CD4-positive, CD25-positive, alpha-beta regulatory T cell (primary cell): ENCODE measurements around the gene ARHGAP22. TPM values are rescaled to one million over a fixed set of nuclear protein-coding genes. Genes with fewer than 3 reads are reported as not detected.
"Not testable (repeated sequence)": the region's sequence is repeated elsewhere in the genome, so short reads cannot be mapped to it uniquely, and the experiment has no call there.

Experiments used
- ATAC-seq, 2 donors: fragments of 150-1000 bp; cut with Tn5 transposase; one replicate each; pipeline ENCODE4 v1.10.0; 2021; ENCODE audit warnings: low read depth in 2 of 2, moderate number of reproducible peaks in 2 of 2, moderate library complexity in 1 of 2
- DNase-seq, 3 donors: peaks; one replicate each; pipeline versions ENCODE4 v3.0.0 to v3.0.0-alpha.2; 2012 to 2022; ENCODE audit warnings: mixed read lengths in 1 of 3
- H3K27ac ChIP-seq: one replicate; pipeline ENCODE4 v1.7.0; 2013; ENCODE audit warnings: mild to moderate bottlenecking, low read length; ENCODE audit not compliant: insufficient read depth, poor library complexity, severe bottlenecking
- H3K27me3 ChIP-seq: one replicate; pipeline ENCODE4 v1.7.0; 2013; ENCODE audit warnings: low read length; ENCODE audit not compliant: control insufficient read depth, insufficient read depth
- H3K36me3 ChIP-seq: one replicate; pipeline ENCODE4 v1.7.0; 2013; ENCODE audit warnings: mild to moderate bottlenecking, low read length, moderate library complexity; ENCODE audit not compliant: control insufficient read depth, insufficient read depth
- H3K4me1 ChIP-seq: 2 replicates; pipeline ENCODE4 v1.7.0; 2013; ENCODE audit warnings: mild to moderate bottlenecking, low read length; ENCODE audit not compliant: insufficient read depth, control insufficient read depth, poor library complexity, severe bottlenecking
- H3K4me3 ChIP-seq: one replicate; pipeline ENCODE4 v1.7.0; 2013; ENCODE audit warnings: low read depth, mild to moderate bottlenecking, low read length, moderate library complexity
- H3K9me3 ChIP-seq, 2 experiments: 1 replicate in 1 of 2; 2 replicates in 1 of 2; pipeline ENCODE4 v1.7.0; 2013; ENCODE audit warnings: low read length in 2 of 2, mild to moderate bottlenecking in 1 of 2, moderate library complexity in 1 of 2; ENCODE audit not compliant: control insufficient read depth in 2 of 2
- H3K27ac Mint-ChIP-seq, 3 donors: one replicate each; pipeline ENCODE4 v1.8.0; 2020 to 2022; ENCODE audit warnings: mild to moderate bottlenecking in 3 of 3, mixed read lengths in 3 of 3, moderate library complexity in 2 of 3
- H3K27me3 Mint-ChIP-seq: one replicate; pipeline ENCODE4 v1.8.0; 2022; ENCODE audit warnings: mild to moderate bottlenecking, mixed read lengths
- H3K36me3 Mint-ChIP-seq: one replicate; pipeline ENCODE4 v1.8.0; 2020; ENCODE audit warnings: mixed read lengths
- H3K4me1 Mint-ChIP-seq, 4 donors: one replicate each; pipeline ENCODE4 v1.8.0; 2020 to 2022; ENCODE audit warnings: mixed read lengths in 4 of 4, mild to moderate bottlenecking in 1 of 4
- H3K4me3 Mint-ChIP-seq, 4 donors: one replicate each; pipeline ENCODE4 v1.8.0; 2020 to 2022; ENCODE audit warnings: mild to moderate bottlenecking in 4 of 4, mixed read lengths in 4 of 4, moderate library complexity in 3 of 4
- H3K9me3 Mint-ChIP-seq, 7 donors: one replicate each; pipeline ENCODE4 v1.8.0; 2020 to 2022; ENCODE audit warnings: mixed read lengths in 7 of 7, mild to moderate bottlenecking in 3 of 7, moderate library complexity in 2 of 7
- polyA plus RNA-seq, 4 donors: library from polyadenylated mRNA; unstranded; fragments of 300-500 nt; fragmentation: Illumina TruSeq; gene quantifications; one replicate each; pipeline ENCODE4 v1.2.3, GENCODE V29; 2021
- total RNA-seq: library from RNA; stranded (reverse); gene quantifications from one replicate; pipeline ENCODE4 v1.2.3, GENCODE V29; 2022

Gene ARHGAP22
- total and polyA plus RNA-seq, 5 donors from 2014 or later, result 0.42 TPM; not detected in 4

- ATAC-seq, result no peak
- DNase-seq, result no peak
- H3K36me3 Mint-ChIP-seq, result no peaks in the 10 kb centered on the region
- peaks cover 8% of the 10 kb centered on the region for H3K27me3 Mint-ChIP-seq
- no peak overlapping the region for H3K27ac Mint-ChIP-seq
- Histone ChIP-seq H3K36me3 (no peaks in the 10 kb centered on the region), H3K9me3 (no peaks in the 10 kb centered on the region), H3K27ac (no peak overlapping the region), H3K4me3 (no peak overlapping the region), H3K27me3 (peaks cover 4% of the 10 kb centered on the region), H3K4me1 (no peaks in the 10 kb centered on the region)
- H3K4me3 Mint-ChIP-seq, result no peak overlapping the region
- H3K4me1 Mint-ChIP-seq, result no peaks in the 10 kb centered on the region
- H3K9me3 Mint-ChIP-seq, result peaks cover 0 to 3% (median 0%) of the 10 kb centered on the region in 7 donors
These were observed 43.5 kb upstream of the ARHGAP22 start for GRCh38 chr10:48648172-48648942.

GRCh38 chr10:48647073-48647472 lies 42.2 kb upstream of the ARHGAP22 start:
- H3K27ac Mint-ChIP-seq, H3K27me3 ChIP-seq, H3K9me3 Mint-ChIP-seq, DNase-seq, H3K4me3 ChIP-seq, H3K27me3 Mint-ChIP-seq, H3K9me3 ChIP-seq, H3K4me1 ChIP-seq, H3K36me3 ChIP-seq, H3K36me3 Mint-ChIP-seq, H3K27ac ChIP-seq, ATAC-seq, H3K4me1 Mint-ChIP-seq, H3K4me3 Mint-ChIP-seq: not testable (repeated sequence)

- Mint-ChIP-seq H3K4me1 (no peaks in the 10 kb centered on the region), H3K4me3 (no peak overlapping the region), H3K27me3 (no peaks in the 10 kb centered on the region), H3K27ac (peak overlapping the region in 1 of 3 donors; percentile 86), H3K36me3 (no peaks in the 10 kb centered on the region), H3K9me3 (peaks cover 0 to 14% (median 2%) of the 10 kb centered on the region in 7 donors)
- no peak overlapping the region for H3K4me3 ChIP-seq
- no peaks in the 10 kb centered on the region for H3K36me3 ChIP-seq
- no peak overlapping the region for H3K27ac ChIP-seq
- ATAC-seq (no peak), DNase-seq (no peak)
- no peaks in the 10 kb centered on the region for H3K4me1 ChIP-seq
- H3K27me3 ChIP-seq, result peaks cover 2% of the 10 kb centered on the region
- H3K9me3 ChIP-seq, result peaks cover 0 to 6% of the 10 kb centered on the region in 2 experiments
These were observed 40.7 kb upstream of the ARHGAP22 start for GRCh38 chr10:48645600-48645999.

- not testable (repeated sequence) for H3K4me1 Mint-ChIP-seq
These were observed 36.3 kb upstream of the ARHGAP22 start for GRCh38 chr10:48641099-48641690.

GRCh38 chr10:48640326-48640725 lies 35.5 kb upstream of the ARHGAP22 start:
- H3K27me3 ChIP-seq, result peaks cover 2% of the 10 kb centered on the region
- H3K27ac ChIP-seq, result no peak overlapping the region
- no peaks in the 10 kb centered on the region for H3K36me3 ChIP-seq
- H3K4me3 Mint-ChIP-seq, result no peak overlapping the region
- H3K9me3 ChIP-seq, result peaks cover 5 to 11% of the 10 kb centered on the region in 2 experiments
- H3K27me3 Mint-ChIP-seq, result peaks cover 13% of the 10 kb centered on the region
- no peaks in the 10 kb centered on the region for H3K4me1 Mint-ChIP-seq
- no peak overlapping the region for H3K4me3 ChIP-seq
- H3K27ac Mint-ChIP-seq, result no peak overlapping the region
- H3K36me3 Mint-ChIP-seq, result no peaks in the 10 kb centered on the region
- peaks cover 0 to 23% (median 7%) of the 10 kb centered on the region in 7 donors for H3K9me3 Mint-ChIP-seq
- no peak for ATAC-seq
- no peak for DNase-seq
- H3K4me1 ChIP-seq, result no peaks in the 10 kb centered on the region

More at GRCh38 chr10:48641099-48641690, 36.3 kb upstream of the ARHGAP22 start:
- H3K27me3 ChIP-seq, H3K4me3 ChIP-seq, H3K36me3 ChIP-seq, ATAC-seq, H3K36me3 Mint-ChIP-seq, H3K4me3 Mint-ChIP-seq, H3K27ac Mint-ChIP-seq, H3K4me1 ChIP-seq, DNase-seq, H3K27ac ChIP-seq: not testable (repeated sequence)
- H3K27me3 Mint-ChIP-seq, result peaks cover 13% of the 10 kb centered on the region
- peaks cover 5 to 11% of the 10 kb centered on the region in 2 experiments for H3K9me3 ChIP-seq
- H3K9me3 Mint-ChIP-seq, result peaks cover 0 to 23% (median 7%) of the 10 kb centered on the region in 7 donors

- H3K27me3 Mint-ChIP-seq, result peaks cover 13% of the 10 kb centered on the region
- H3K9me3 ChIP-seq, result peaks cover 5 to 11% of the 10 kb centered on the region in 2 experiments
- H3K4me1 ChIP-seq, result peaks cover 4% of the 10 kb centered on the region
- H3K36me3 Mint-ChIP-seq, result no peaks in the 10 kb centered on the region
- H3K27ac Mint-ChIP-seq, result no peak overlapping the region
- ATAC-seq (no peak), DNase-seq (no peak)
- no peak overlapping the region for H3K27ac ChIP-seq
- H3K4me3 ChIP-seq, result no peak overlapping the region
- peaks cover 2% of the 10 kb centered on the region for H3K27me3 ChIP-seq
- peaks cover 0 to 22% (median 7%) of the 10 kb centered on the region in 7 donors for H3K9me3 Mint-ChIP-seq
- no peak overlapping the region for H3K4me3 Mint-ChIP-seq
- no peaks in the 10 kb centered on the region for H3K36me3 ChIP-seq
- peaks cover 0 to 3% (median under 1%) of the 10 kb centered on the region in 4 donors for H3K4me1 Mint-ChIP-seq
These were observed 34.8 kb upstream of the ARHGAP22 start for GRCh38 chr10:48639632-48640031.

- ATAC-seq (no peak), DNase-seq (no peak)
- Histone ChIP-seq H3K9me3 (peaks cover 5 to 11% of the 10 kb centered on the region in 2 experiments), H3K36me3 (no peaks in the 10 kb centered on the region), H3K4me1 (peaks cover 11% of the 10 kb centered on the region), H3K27me3 (peaks cover 2% of the 10 kb centered on the region), H3K4me3 (no peak overlapping the region), H3K27ac (no peak overlapping the region)
- Mint-ChIP-seq H3K9me3 (peaks cover 0 to 22% (median 7%) of the 10 kb centered on the region in 7 donors), H3K27ac (no peak overlapping the region), H3K27me3 (peaks cover 13% of the 10 kb centered on the region), H3K4me1 (peaks cover 0 to 10% (median 4%) of the 10 kb centered on the region in 4 donors), H3K36me3 (no peaks in the 10 kb centered on the region), H3K4me3 (no peak overlapping the region)
These were observed 34.1 kb upstream of the ARHGAP22 start for GRCh38 chr10:48638739-48639527.
